HL-60/S4 treated with retinoic acid at 250 ng/mL for 4 days and 3 days (cell line): ENCODE results near the gene CFAP410.
"Not testable (repeated sequence)": the region's sequence is repeated elsewhere in the genome, so short reads cannot be mapped to it uniquely, and the experiment has no call there.

Experiments
- in situ Hi-C: fragments of 300-500 bp; cut with MboI; formaldehyde crosslinking; loops from 2 replicates; pipeline ENCODE4 v1.7.0; 2022; ENCODE audit warnings: low sequenced_read_pairs

CFAP410 gene

GRCh38 chr21:44353191-44353970, 14.2 kb upstream of the CFAP410 start, which contains the start of gene TRPM2:
TSS of gene TRPM2 (plus strand) at chr21:44353621. CDS start at chr21:44353701, 80 bp downstream.
- in situ Hi-C loops, result no loop called here

- in situ Hi-C loops, result no loop called here
Observed at GRCh38 chr21:44352253-44352860, 13.2 kb upstream of the CFAP410 start.

- in situ Hi-C loops, result no loop called here
Observed at GRCh38 chr21:44351535-44352252, 12.5 kb upstream of the CFAP410 start.

- in situ Hi-C loops, result no loop called here
Observed at GRCh38 chr21:44350773-44351481, 11.7 kb upstream of the CFAP410 start.

- in situ Hi-C loops, result no loop called here
Observed at GRCh38 chr21:44349847-44350772, 10.9 kb upstream of the CFAP410 start.

- in situ Hi-C loops, result no loop called here
Observed at GRCh38 chr21:44349416-44349846, 10.2 kb upstream of the CFAP410 start.

GRCh38 chr21:44348861-44349260, 9.7 kb upstream of the CFAP410 start:
- in situ Hi-C loops, result no loop called here

- in situ Hi-C loops, result no loop called here
Observed at GRCh38 chr21:44347911-44348451, 8.8 kb upstream of the CFAP410 start.

- in situ Hi-C loops, result no loop called here
Observed at GRCh38 chr21:44345495-44345894, 6.3 kb upstream of the CFAP410 start.

- in situ Hi-C loops, result no loop called here
Observed at GRCh38 chr21:44344541-44345183, 5.5 kb upstream of the CFAP410 start.

GRCh38 chr21:44342981-44343380, 3.8 kb upstream of the CFAP410 start:
- in situ Hi-C loops, result not testable (repeated sequence)

GRCh38 chr21:44341726-44342458, 2.7 kb upstream of the CFAP410 start:
- in situ Hi-C loops, result not testable (repeated sequence)

GRCh38 chr21:44337941-44338895, 972 bp downstream of the CFAP410 start:
- in situ Hi-C loops, result loop anchor here (10.0 kb wide), 1 partner anchor 117 kb away; the partner anchor contains the start of gene LRRC3

GRCh38 chr21:44337449-44337848, 1.7 kb downstream of the CFAP410 start:
- in situ Hi-C loops, result loop anchor here (10.0 kb wide), 1 partner anchor 117 kb away; the partner anchor contains the start of gene LRRC3

GRCh38 chr21:44335266-44336059, 3.7 kb downstream of the CFAP410 start:
- in situ Hi-C loops, result loop anchor here (10.0 kb wide), 1 partner anchor 119 kb away; the partner anchor contains the start of gene LRRC3

GRCh38 chr21:44334329-44335030, 4.7 kb downstream of the CFAP410 start:
- in situ Hi-C loops, result loop anchor here (10.0 kb wide), 1 partner anchor 120 kb away; the partner anchor contains the start of gene LRRC3
